ENCODE results near the gene ATP8B4.
"Not testable (repeated sequence)": the region's sequence is repeated elsewhere in the genome, so short reads cannot be mapped to it uniquely, and the experiment has no call there.

Gene ATP8B4, protein sequence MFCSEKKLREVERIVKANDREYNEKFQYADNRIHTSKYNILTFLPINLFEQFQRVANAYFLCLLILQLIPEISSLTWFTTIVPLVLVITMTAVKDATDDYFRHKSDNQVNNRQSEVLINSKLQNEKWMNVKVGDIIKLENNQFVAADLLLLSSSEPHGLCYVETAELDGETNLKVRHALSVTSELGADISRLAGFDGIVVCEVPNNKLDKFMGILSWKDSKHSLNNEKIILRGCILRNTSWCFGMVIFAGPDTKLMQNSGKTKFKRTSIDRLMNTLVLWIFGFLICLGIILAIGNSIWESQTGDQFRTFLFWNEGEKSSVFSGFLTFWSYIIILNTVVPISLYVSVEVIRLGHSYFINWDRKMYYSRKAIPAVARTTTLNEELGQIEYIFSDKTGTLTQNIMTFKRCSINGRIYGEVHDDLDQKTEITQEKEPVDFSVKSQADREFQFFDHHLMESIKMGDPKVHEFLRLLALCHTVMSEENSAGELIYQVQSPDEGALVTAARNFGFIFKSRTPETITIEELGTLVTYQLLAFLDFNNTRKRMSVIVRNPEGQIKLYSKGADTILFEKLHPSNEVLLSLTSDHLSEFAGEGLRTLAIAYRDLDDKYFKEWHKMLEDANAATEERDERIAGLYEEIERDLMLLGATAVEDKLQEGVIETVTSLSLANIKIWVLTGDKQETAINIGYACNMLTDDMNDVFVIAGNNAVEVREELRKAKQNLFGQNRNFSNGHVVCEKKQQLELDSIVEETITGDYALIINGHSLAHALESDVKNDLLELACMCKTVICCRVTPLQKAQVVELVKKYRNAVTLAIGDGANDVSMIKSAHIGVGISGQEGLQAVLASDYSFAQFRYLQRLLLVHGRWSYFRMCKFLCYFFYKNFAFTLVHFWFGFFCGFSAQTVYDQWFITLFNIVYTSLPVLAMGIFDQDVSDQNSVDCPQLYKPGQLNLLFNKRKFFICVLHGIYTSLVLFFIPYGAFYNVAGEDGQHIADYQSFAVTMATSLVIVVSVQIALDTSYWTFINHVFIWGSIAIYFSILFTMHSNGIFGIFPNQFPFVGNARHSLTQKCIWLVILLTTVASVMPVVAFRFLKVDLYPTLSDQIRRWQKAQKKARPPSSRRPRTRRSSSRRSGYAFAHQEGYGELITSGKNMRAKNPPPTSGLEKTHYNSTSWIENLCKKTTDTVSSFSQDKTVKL

GRCh38 chr15:50119063-50120040 lies at the start of gene ATP8B4:
TSS of gene ATP8B4 (minus strand) at chr15:50119233. CDS start at chr15:50106966, 12,267 bp downstream.
- DNase-seq, result peak; percentile 3

GRCh38 chr15:50168379-50168778 lies 49.3 kb upstream of the ATP8B4 start:
- no peak for DNase-seq

- DNase-seq, result no peak
Observed at GRCh38 chr15:50167110-50167509, 48.1 kb upstream of the ATP8B4 start.

- DNase-seq, result no peak
Observed at GRCh38 chr15:50166216-50166615, 47.2 kb upstream of the ATP8B4 start.

- DNase-seq, result no peak
Observed at GRCh38 chr15:50164458-50164857, 45.4 kb upstream of the ATP8B4 start.

GRCh38 chr15:50163719-50164410 lies 44.8 kb upstream of the ATP8B4 start:
- DNase-seq, result no peak

- DNase-seq, result no peak
Observed at GRCh38 chr15:50162969-50163718, 44.1 kb upstream of the ATP8B4 start.

DNA sequence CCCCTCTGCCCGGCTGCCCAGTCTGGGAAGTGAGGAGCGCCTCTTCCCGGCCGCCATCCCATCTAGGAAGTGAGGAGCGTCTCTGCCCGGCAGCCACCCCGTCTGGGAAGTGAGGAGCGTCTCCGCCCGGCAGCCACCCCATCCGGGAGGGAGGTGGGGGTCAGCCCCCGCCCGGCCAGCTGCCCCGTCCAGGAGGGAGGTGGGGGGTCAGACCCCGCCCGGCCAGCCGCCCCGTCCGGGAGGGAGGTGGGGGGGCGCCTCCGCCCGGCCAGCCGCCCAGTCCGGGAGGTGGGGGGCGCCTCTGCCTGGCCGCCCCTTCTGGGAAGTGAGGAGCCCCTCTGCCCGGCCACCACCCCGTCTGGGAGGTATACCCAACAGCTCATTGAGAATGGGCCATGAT lies 39.2 kb upstream of the ATP8B4 start:
- not testable (repeated sequence) for DNase-seq

DNA sequence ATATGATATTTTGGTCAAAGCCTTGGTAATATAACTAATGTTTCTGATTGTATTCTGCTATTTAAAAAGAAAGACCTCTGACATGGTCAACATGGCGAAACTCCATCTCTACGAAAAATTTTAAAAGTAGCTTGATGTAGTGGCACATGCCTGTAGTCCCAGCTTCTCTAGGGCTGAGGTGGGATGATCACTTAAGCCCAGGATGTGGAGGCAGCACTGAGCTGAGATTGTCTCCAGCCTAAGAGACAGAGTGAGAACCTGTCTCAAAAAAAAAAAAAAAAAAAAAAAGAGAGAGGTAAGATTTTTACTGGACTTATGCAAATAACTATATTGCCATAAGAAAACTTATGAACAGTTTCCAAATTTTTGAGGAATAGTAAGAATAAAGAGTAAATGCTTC lies 32.4 kb upstream of the ATP8B4 start:
- DNase-seq, result no peak

GRCh38 chr15:50150851-50151250 lies 31.8 kb upstream of the ATP8B4 start:
- DNase-seq, result no peak

- DNase-seq, result no peak
Observed at GRCh38 chr15:50150349-50150748, 31.3 kb upstream of the ATP8B4 start.

GRCh38 chr15:50149090-50149489 lies 30.1 kb upstream of the ATP8B4 start:
- no peak for DNase-seq

- DNase-seq, result peak; percentile 29
Observed at GRCh38 chr15:50148362-50148963, 29.4 kb upstream of the ATP8B4 start.

DNA sequence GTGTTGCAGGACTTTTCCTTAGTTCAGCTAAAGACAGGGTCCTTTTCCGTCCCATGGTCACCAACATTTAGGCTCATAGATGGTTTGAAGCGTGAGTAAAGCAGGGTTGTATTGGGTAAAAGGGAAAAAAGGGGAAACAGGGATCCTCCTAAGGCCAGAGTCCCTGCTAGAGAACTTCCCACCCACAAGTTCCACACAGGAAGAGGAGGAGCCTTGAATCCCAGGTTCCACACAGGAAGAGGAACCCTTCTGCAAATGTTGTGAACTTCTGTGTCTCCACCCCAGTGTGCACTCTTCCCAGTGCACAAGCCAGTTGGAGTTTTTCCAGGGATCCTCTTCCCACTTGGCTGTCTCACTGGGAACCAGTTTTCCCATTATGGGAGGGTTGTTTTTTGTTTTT lies 27.6 kb upstream of the ATP8B4 start:
- DNase-seq, result no peak

DNA sequence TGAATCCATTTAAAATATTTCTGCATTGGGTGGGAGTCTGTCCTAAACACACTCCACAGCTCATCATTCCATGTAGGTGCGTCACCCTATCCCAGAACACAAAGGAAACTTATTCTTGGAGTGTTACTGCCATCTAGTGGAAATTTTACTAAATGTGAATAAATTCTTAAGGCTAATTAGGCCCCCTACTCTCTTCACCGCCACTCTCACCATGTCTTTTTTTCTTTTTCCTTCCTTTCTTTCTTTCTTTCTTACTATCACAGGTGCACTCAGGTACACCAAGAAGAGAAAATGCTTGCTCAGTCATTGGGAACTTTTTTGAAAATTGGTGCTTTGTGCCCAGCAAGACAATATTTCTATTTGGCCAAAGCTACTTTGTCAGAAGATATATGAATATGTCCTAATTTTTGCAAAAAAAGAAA lies 26.4 kb upstream of the ATP8B4 start:
- peak; percentile 72 for DNase-seq

GRCh38 chr15:50144341-50145120 lies 25.5 kb upstream of the ATP8B4 start:
- no peak for DNase-seq

GRCh38 chr15:50143255-50143860 lies 24.3 kb upstream of the ATP8B4 start:
- no peak for DNase-seq

DNA sequence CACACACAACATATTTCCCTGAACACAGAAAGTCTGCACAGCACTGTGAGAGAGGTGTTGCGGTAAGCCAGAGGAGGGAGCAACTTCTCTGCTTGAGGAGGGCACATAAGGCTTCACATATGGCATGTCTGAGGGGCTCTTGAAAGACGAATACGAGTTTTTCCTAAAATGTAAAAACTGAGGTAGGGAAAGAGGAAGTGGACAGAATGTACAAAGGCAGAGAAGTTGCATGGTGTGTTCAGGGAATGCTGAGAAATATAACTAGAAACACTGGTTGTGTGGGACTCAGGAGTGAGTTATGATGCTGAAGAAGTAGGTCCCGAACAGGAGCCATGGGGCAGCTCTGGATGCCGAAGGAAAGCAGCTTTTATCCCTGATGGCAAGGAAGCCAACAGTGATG lies 22.8 kb upstream of the ATP8B4 start:
- DNase-seq, result no peak

DNA sequence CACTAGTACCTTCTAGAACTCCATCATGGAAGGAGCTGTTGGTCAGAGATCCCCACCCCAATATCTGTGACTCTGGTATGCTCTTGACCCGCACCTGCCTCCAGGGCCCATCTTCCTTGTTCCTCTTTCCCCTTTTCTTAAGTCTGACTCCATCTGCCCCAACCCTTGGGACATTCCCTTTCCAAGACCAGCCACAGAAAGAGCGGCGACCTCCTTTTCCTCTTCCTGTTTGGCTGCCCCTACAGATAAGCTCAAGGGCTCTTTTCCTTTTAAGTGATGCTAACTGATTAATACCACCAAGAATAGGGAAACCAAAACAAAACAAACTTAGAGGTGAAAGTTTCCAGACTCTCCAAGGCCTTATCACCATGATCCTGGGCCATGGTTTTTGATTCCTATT lies 21.9 kb upstream of the ATP8B4 start:
- no peak for DNase-seq

Measured in retina (tissue), 1 donor.